Esophagus muscularis mucosa (tissue), 4 donors: Measurements from ENCODE around the gene GNA14. TPM values are rescaled to one million over a fixed set of nuclear protein-coding genes. Genes with fewer than 3 reads are reported as not detected.

ENCODE experiments used
- DNase-seq: peaks from one replicate; pipeline ENCODE4 v3.0.0-alpha.2; 2017; ENCODE audit errors: extremely low spot score
- H3K27ac ChIP-seq, 4 donors: fragments of 200-600 bp; sonication (generic); replicated peaks in 1 of 4; 1 replicate in 3 of 4; 2 replicates in 1 of 4; pipeline ENCODE4 v1.5.1; 2016 to 2019; ENCODE audit warnings: mild to moderate bottlenecking in 1 of 4
- H3K27me3 ChIP-seq, 4 donors: fragments of 200-600 bp; sonication (generic); one replicate each; pipeline versions ENCODE4 v1.5.1 to v1.6.0; 2016 to 2019
- H3K36me3 ChIP-seq, 4 donors: fragments of 200-600 bp; sonication (generic); one replicate each; pipeline ENCODE4 v1.5.1; 2016 to 2019
- H3K4me1 ChIP-seq, 4 donors: fragments of 200-600 bp; sonication (generic); one replicate each; pipeline ENCODE4 v1.5.1; 2016 to 2019
- H3K4me3 ChIP-seq, 4 donors: fragments of 200-600 bp; sonication (generic); 1 replicate in 2 of 4; 2 replicates in 2 of 4; pipeline ENCODE4 v1.5.1; 2016 to 2019; ENCODE audit warnings: mild to moderate bottlenecking in 4 of 4, moderate library complexity in 1 of 4
- H3K9me3 ChIP-seq, 4 donors: fragments of 200-600 bp; sonication (generic); 1 replicate in 3 of 4; 2 replicates in 1 of 4; pipeline ENCODE4 v1.5.1; 2016 to 2019
- CTCF ChIP-seq, 3 experiments: fragments of 200-600 bp in 2 of 3; fragments of 450-650 bp in 1 of 3; sonication (generic) in 2 of 3; IDR thresholded peaks; one replicate each; pipeline ENCODE4 v1.5.1; 2017 to 2019; ENCODE audit warnings: antibody characterized with exemption in 3 of 3, mild to moderate bottlenecking in 2 of 3, moderate library complexity in 1 of 3
- EP300 ChIP-seq: sonication (generic); formaldehyde crosslinking; IDR thresholded peaks from one replicate; pipeline ENCODE4 v1.6.1; 2017; ENCODE audit warnings: antibody characterized with exemption
- POLR2A ChIP-seq: fragments of 450-650 bp; IDR thresholded peaks from one replicate; pipeline ENCODE4 v1.6.1; 2017; ENCODE audit warnings: antibody characterized with exemption, moderate library complexity, mild to moderate bottlenecking, low read depth
- POLR2AphosphoS5 ChIP-seq, 2 donors: sonication (generic); formaldehyde crosslinking; IDR thresholded peaks; one replicate each; pipeline ENCODE4 v1.6.1; 2017; ENCODE audit warnings: antibody characterized with exemption in 2 of 2
- WGBS: methylation state at CpG from one replicate; pipeline ENCODE4 v1.1.5; 2018; 5-methylcytosine and 5-hydroxymethylcytosine counted together
- intact Hi-C: fragments of 100-400 bp; cut with DNase I; formaldehyde crosslinking; loops from one replicate; pipeline ENCODE4 v1.15.1; 2023
- small RNA-seq, 3 donors: library from RNA; depleted of rRNA; stranded (forward); fragments of <200 nt; gene quantifications; one replicate each; pipeline ENCODE3, GENCODE V24; 2016
- total RNA-seq, 4 donors: library from RNA; depleted of rRNA; stranded (reverse); fragments of >200 nt; gene quantifications; one replicate each; pipeline versions ENCODE4 v1.1.0 to v1.2.1, GENCODE V29; 2016

The GNA14 gene
- total RNA-seq, 4 donors from 2014 or later: 4.7 to 9.4 (median 7.4) TPM

DNA sequence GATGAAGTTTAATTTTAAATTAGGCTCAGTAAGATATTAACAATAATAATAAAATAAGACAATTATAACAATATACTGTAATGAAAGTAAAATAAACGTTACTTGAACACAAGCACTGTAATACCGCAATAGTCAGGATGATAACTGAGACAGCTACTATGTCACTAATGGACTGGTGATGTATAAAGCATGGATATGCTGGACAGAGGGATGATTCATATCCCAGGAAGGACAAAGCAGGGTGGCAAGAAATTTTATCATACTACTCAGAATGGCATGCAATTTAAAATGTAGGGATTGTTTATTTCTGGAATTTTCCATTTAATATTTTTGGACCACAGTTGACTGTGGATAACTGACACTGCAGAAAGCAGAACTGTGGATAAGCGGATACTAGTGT, 273.9 kb downstream of the GNA14 start:
- Histone ChIP-seq H3K4me1 (no peaks in the 10 kb centered on the region), H3K27ac (no peak overlapping the region), H3K9me3 (no peaks in the 10 kb centered on the region), H3K27me3 (no peaks in the 10 kb centered on the region), H3K4me3 (no peak overlapping the region), H3K36me3 (peaks cover 15 to 24% (median 19%) of the 10 kb centered on the region in 4 donors)
- TF ChIP-seq POLR2AphosphoS5 (IDR thresholded peaks at IDR 0.05) (no peak), POLR2A (no peak), EP300 (no peak), CTCF (IDR thresholded peaks at IDR 0.05) (no peak)
- 94% methylated on average over 3 of the region's 3 CpGs for WGBS
- intact Hi-C loops: no loop called here
- DNase-seq: no peak

Small RNAs within 50 kb of the gene (small RNA-seq; reads per million reads assigned to genes)
- 0 reads per million in 3 donors for gene RNU6-1303P
